Pancreas (tissue), 10 donors: Measurements from ENCODE around the gene SUSD4. TPM values are rescaled to one million over a fixed set of nuclear protein-coding genes. Genes with fewer than 3 reads are reported as not detected.

Experiments
- ATAC-seq, 4 donors: fragments of 200-7000 bp; cut with Tn5 transposase; one replicate each; pipeline versions ENCODE4 v1.8.0 to v1.9.1; 2020; ENCODE audit warnings: mild to moderate bottlenecking in 4 of 4, moderate library complexity in 4 of 4
- DNase-seq, 6 donors: peaks; one replicate each; pipeline ENCODE4 v3.0.0-alpha.2; 2020
- FAIRE-seq: peaks from 2 replicates; lab custom pipeline; 2012; peaks lifted over from hg19 to GRCh38; lab: Jason Lieb, UNC
- H3K27ac ChIP-seq, 4 donors: fragments of 200-600 bp; sonication (generic); 1 replicate in 3 of 4; 2 replicates in 1 of 4; pipeline versions ENCODE4 v1.5.0 to v1.8.0; 2020
- H3K27me3 ChIP-seq, 4 donors: fragments of 200-600 bp; one replicate each; pipeline ENCODE4 v1.8.0; 2021
- H3K36me3 ChIP-seq, 3 donors: fragments of 200-600 bp; sonication (generic) in 1 of 3; one replicate each; pipeline versions ENCODE4 v1.5.0 to v1.8.0; 2020 to 2021
- H3K4me1 ChIP-seq, 3 donors: fragments of 200-600 bp; one replicate each; pipeline ENCODE4 v1.8.0; 2021
- H3K4me3 ChIP-seq, 4 donors: fragments of 200-600 bp; sonication (generic) in 2 of 4; one replicate each; pipeline versions ENCODE4 v1.5.0 to v1.8.0; 2020 to 2021
- H3K9me3 ChIP-seq, 4 donors: fragments of 200-600 bp; one replicate each; pipeline ENCODE4 v1.8.0; 2021
- CTCF ChIP-seq, 4 donors: fragments of 200-600 bp; sonication (generic) in 3 of 4; IDR thresholded peaks; one replicate each; pipeline versions ENCODE4 v1.5.0 to v1.8.0; 2021; ENCODE audit warnings: antibody characterized with exemption in 4 of 4
- WGBS, 2 donors: extraction: QIAGEN DNeasy Blood & Tissue Kit; methylation state at CpG; one replicate each; pipeline ENCODE4 v1.1.7; 2013; 5-methylcytosine and 5-hydroxymethylcytosine counted together
- intact Hi-C, 3 donors: fragments of 100-400 bp; cut with DNase I; formaldehyde crosslinking; loops; one replicate each; pipeline versions ENCODE4 v1.11.1 to v1.14.2; 2022
- polyA plus RNA-seq, 2 donors: library from polyadenylated mRNA; stranded (reverse); fragments of 200-250 nt; gene quantifications; one replicate each; pipeline ENCODE4 v1.2.3, GENCODE V29; 2013
- total RNA-seq, 6 donors: library from RNA; stranded (reverse); fragmentation: NEBNext Ultra II Directional in 4 of 6; extraction: Animal tissue kit (Norgen Biotek cat#: 25700) in 4 of 6; gene quantifications; one replicate each; pipeline versions ENCODE4 v1.2.1 to v1.2.4, GENCODE V29; 2021 to 2023
- donor health status: healthy with polysubstance abuse.
- donor health status: DM: no; HTN: no; CAD: no; lungs with moderate emphysema.
- donor health status: DM: no; HTN: no; CAD: no.
- donor health status: control.
- donor health status: control.
- donor health status: Bipolar disorder and iron deficiency.
- donor health status: DM: yes; HTN: yes; CAD: no.
- donor health status: DM: no; HTN: no; CAD: no.
- donor health status: DM: no; HTN: no; CAD: no.
- donor health status: DM: yes; HTN: yes; CAD: no.

The SUSD4 gene
- total and polyA plus RNA-seq, 8 donors = 4.1 to 34.6 (median 8.8) TPM

- FAIRE-seq (no peak), ATAC-seq (peak in 1 of 4 donors; percentile 38), DNase-seq (no peak)
- Histone ChIP-seq H3K36me3 (no peaks in the 10 kb centered on the region), H3K4me3 (no peak overlapping the region), H3K4me1 (peaks cover 0 to 6% (median 3%) of the 10 kb centered on the region in 3 donors), H3K27me3 (no peaks in the 10 kb centered on the region), H3K9me3 (no peaks in the 10 kb centered on the region), H3K27ac (no peak overlapping the region)
- no peak for TF ChIP-seq CTCF (IDR thresholded peaks at IDR 0.05)
- WGBS, 2 donors = 44 to 45% methylated on average over 5 of the region's 5 CpGs
- intact Hi-C loops = no loop called here
These were observed 51.1 kb downstream of the SUSD4 start for GRCh38 chr1:223312705-223313414.

- FAIRE-seq (no peak), ATAC-seq (no peak), DNase-seq (no peak)
- Histone ChIP-seq H3K4me1 (peaks cover 0 to 11% (median 7%) of the 10 kb centered on the region in 3 donors), H3K4me3 (no peak overlapping the region), H3K36me3 (no peaks in the 10 kb centered on the region), H3K27ac (no peak overlapping the region), H3K9me3 (no peaks in the 10 kb centered on the region), H3K27me3 (no peaks in the 10 kb centered on the region)
- intact Hi-C loops = no loop called here
- 82 to 88% methylated on average over 2 of the region's 2 CpGs for WGBS, 2 donors
- no peak for TF ChIP-seq CTCF (IDR thresholded peaks at IDR 0.05)
These were observed 51.7 kb downstream of the SUSD4 start for GRCh38 chr1:223312273-223312672.

- no peak for TF ChIP-seq CTCF (IDR thresholded peaks at IDR 0.05)
- intact Hi-C loops = no loop called here
- Histone ChIP-seq H3K9me3 (no peaks in the 10 kb centered on the region), H3K27ac (no peak overlapping the region), H3K4me3 (no peak overlapping the region), H3K27me3 (no peaks in the 10 kb centered on the region), H3K4me1 (peaks cover 0 to 11% (median 7%) of the 10 kb centered on the region in 3 donors), H3K36me3 (no peaks in the 10 kb centered on the region)
- no peak for FAIRE-seq
- WGBS, 2 donors = 83 to 84% methylated on average over 3 of the region's 3 CpGs
- DNase-seq = no peak
- peak in 1 of 4 donors; percentile 14 for ATAC-seq
These were observed 52.1 kb downstream of the SUSD4 start for GRCh38 chr1:223311826-223312225.

- WGBS, 2 donors = 48 to 58% methylated on average over 2 of the region's 2 CpGs
- no peak for TF ChIP-seq CTCF (IDR thresholded peaks at IDR 0.05)
- no peaks in the 10 kb centered on the region for H3K36me3 ChIP-seq
- H3K27me3 ChIP-seq = no peaks in the 10 kb centered on the region
- H3K4me3 ChIP-seq = no peak overlapping the region
- H3K4me1 ChIP-seq = peaks cover 0 to 11% (median 7%) of the 10 kb centered on the region in 3 donors
- intact Hi-C loops = no loop called here
- no peak overlapping the region for H3K27ac ChIP-seq
- DNase-seq = no peak
- no peak for FAIRE-seq
- peak in 2 of 4 donors; percentile 50 to 65 for ATAC-seq
- H3K9me3 ChIP-seq = no peaks in the 10 kb centered on the region
These were observed 55.8 kb downstream of the SUSD4 start for GRCh38 chr1:223308136-223308535.

GRCh38 chr1:223307544-223307943, 56.4 kb downstream of the SUSD4 start:
- Histone ChIP-seq H3K27ac (no peak overlapping the region), H3K9me3 (no peaks in the 10 kb centered on the region), H3K27me3 (no peaks in the 10 kb centered on the region), H3K4me3 (no peak overlapping the region), H3K36me3 (no peaks in the 10 kb centered on the region), H3K4me1 (peaks cover 0 to 11% (median 7%) of the 10 kb centered on the region in 3 donors)
- intact Hi-C loops = no loop called here
- no peak for TF ChIP-seq CTCF (IDR thresholded peaks at IDR 0.05)
- DNase-seq = no peak
- 34 to 45% methylated on average over 5 of the region's 5 CpGs for WGBS, 2 donors
- peak in 2 of 4 donors; percentile 62 to 76 for ATAC-seq
- FAIRE-seq = no peak
